Hepatocyte (in vitro differentiated cells): ENCODE data around the gene EFCAB9.

Source experiments
- CTCF ChIP-seq: fragments of 200-600 bp; sonication (generic); IDR thresholded peaks from 2 replicates; pipeline ENCODE4 v1.5.1; 2016; ENCODE audit warnings: antibody characterized with exemption, mild to moderate bottlenecking; ENCODE audit not compliant: poor library complexity
- EZH2 ChIP-seq: fragments of 200-600 bp; sonication (generic); IDR thresholded peaks from 2 replicates; pipeline ENCODE4 v1.6.1; 2016; ENCODE audit warnings: antibody characterized with exemption, mild to moderate bottlenecking, borderline replicate concordance
- EZH2phosphoT487 ChIP-seq: fragments of 200-600 bp; sonication (generic); IDR thresholded peaks from one replicate; pipeline ENCODE4 v1.6.1; 2018; ENCODE audit warnings: antibody characterized with exemption, mild to moderate bottlenecking, low read depth, moderate library complexity; ENCODE audit not compliant: unreplicated experiment, severe bottlenecking

- TF ChIP-seq CTCF (no peak), EZH2 (no peak), EZH2phosphoT487 (no peak)
These were observed 4.9 kb upstream of the EFCAB9 start for GRCh38 chr5:172188893-172189692.
